PC-9 (cell line): ENCODE data around the gene LIN7C.

Experiments used
- CTCF ChIP-seq: fragments of 200-600 bp; sonication (generic); conservative IDR thresholded peaks from 2 replicates; pipeline ENCODE4 v1.6.1; 2017; ENCODE audit warnings: mixed run types, antibody characterized with exemption, mild to moderate bottlenecking, moderate library complexity
- EZH2 ChIP-seq: fragments of 200-600 bp; sonication (generic); IDR thresholded peaks from 2 replicates; pipeline ENCODE4 v1.8.0; 2017; ENCODE audit warnings: antibody characterized with exemption, low read depth

DNA sequence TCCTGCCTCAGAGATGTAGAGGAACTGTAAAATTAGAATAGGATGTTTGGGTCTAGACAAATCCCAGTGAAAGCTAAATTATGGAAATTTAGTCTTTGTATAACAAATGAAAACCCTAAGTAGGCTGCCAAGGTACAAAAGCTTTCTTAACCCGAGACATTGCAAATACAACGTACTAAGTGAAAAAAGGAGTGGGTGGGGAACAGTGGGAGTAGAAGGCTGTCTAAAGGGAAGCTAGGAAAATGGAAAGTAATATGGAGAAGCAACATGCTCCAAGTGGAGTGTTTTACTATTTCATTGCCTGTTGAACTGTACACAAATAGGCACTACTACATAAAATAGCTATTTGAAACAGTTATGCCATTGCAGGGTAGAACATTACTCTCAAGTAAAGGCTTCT is 6.8 kb upstream of the LIN7C start:
- TF ChIP-seq CTCF (no peak), EZH2 (no peak)
